Loucy (cell line): ENCODE data around the gene PPAN.

Experiments
- EZH2phosphoT487 ChIP-seq: fragments of 200-600 bp; IDR thresholded peaks from 2 replicates; pipeline ENCODE4 v1.6.1; 2018; ENCODE audit warnings: antibody characterized with exemption, mild to moderate bottlenecking, moderate library complexity, borderline replicate concordance
- TF ChIP-seq, protein P1 (sequence below): fragments of 200-600 bp; sonication (generic); conservative IDR thresholded peaks from 2 replicates; pipeline ENCODE4 v1.5.1; 2014; ENCODE audit warnings: mild to moderate bottlenecking, antibody characterized with exemption, low read length

DNA sequence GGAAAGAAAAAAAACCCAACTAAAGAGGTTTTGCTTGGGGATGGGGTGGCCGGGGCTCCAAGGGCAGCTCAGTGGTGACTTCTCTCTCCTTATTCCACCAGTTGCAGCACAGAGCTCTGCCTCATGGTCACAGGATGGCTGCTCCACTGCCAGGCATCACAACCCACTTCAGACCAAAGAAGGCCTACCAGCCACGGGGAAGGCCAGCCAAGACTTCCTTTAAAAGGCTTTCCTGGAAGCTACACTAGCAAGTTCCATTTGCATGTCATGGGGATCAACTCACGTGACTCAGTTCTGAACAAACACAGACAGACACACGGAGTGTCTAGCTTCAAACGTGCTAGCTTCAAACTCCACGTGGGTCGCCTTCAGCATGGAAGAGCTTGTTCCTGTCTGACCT lies 26.7 kb downstream of the PPAN start:
- TF ChIP-seq, protein P1, sequence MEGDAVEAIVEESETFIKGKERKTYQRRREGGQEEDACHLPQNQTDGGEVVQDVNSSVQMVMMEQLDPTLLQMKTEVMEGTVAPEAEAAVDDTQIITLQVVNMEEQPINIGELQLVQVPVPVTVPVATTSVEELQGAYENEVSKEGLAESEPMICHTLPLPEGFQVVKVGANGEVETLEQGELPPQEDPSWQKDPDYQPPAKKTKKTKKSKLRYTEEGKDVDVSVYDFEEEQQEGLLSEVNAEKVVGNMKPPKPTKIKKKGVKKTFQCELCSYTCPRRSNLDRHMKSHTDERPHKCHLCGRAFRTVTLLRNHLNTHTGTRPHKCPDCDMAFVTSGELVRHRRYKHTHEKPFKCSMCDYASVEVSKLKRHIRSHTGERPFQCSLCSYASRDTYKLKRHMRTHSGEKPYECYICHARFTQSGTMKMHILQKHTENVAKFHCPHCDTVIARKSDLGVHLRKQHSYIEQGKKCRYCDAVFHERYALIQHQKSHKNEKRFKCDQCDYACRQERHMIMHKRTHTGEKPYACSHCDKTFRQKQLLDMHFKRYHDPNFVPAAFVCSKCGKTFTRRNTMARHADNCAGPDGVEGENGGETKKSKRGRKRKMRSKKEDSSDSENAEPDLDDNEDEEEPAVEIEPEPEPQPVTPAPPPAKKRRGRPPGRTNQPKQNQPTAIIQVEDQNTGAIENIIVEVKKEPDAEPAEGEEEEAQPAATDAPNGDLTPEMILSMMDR: no peak
- no peak for TF ChIP-seq EZH2phosphoT487
